Measurements from ENCODE around the gene SPOCK1. TPM values are rescaled to one million over a fixed set of nuclear protein-coding genes. Genes with fewer than 3 reads are reported as not detected.

Gene SPOCK1
- total and polyA plus RNA-seq, 2 experiments from 2014 or later: 8.2 to 10.5 TPM

DNA sequence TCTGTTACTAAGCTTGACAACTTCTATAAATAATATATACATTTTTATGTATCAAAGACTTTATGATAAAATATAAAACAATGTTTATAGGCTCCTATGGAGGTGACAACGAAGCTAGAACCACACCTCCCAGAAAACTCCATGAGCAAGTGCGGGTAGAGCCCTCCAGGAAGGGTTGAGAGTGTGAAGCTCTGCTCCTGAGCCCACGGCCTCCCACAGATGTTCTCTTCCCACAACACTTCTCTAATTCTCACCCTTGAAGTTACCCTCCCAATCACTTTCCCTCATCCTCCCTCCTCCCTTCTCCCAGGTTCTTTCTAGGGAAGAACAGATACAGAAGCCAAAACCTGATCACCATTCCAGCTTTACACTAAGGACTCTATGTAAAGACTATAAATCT lies 427.6 kb downstream of the SPOCK1 start:
- Histone ChIP-seq H4K20me1 (replicated peaks; ENCODE audit: insufficient read depth) (no peaks in the 10 kb centered on the region), H3F3A (replicated peaks; ENCODE audit: low read depth) (no peaks in the 10 kb centered on the region), H3K36me3 (ENCODE audit: insufficient read depth) (no peaks in the 10 kb centered on the region), H3K4me1 (ENCODE audit: insufficient read depth) (peaks cover 16% of the 10 kb centered on the region), H3K27me3 (ENCODE audit: insufficient read depth) (no peaks in the 10 kb centered on the region), H2AFZ (no peak overlapping the region), H3K4me2 (no peak overlapping the region), H3K9me2 (ENCODE audit: insufficient read depth) (no peaks in the 10 kb centered on the region), H3K79me2 (replicated peaks; ENCODE audit: insufficient read depth) (no peaks in the 10 kb centered on the region), H3K27ac (ENCODE audit: low read depth) (no peak overlapping the region), H3K4me3 (no peak overlapping the region)
- TF ChIP-seq, protein P1, sequence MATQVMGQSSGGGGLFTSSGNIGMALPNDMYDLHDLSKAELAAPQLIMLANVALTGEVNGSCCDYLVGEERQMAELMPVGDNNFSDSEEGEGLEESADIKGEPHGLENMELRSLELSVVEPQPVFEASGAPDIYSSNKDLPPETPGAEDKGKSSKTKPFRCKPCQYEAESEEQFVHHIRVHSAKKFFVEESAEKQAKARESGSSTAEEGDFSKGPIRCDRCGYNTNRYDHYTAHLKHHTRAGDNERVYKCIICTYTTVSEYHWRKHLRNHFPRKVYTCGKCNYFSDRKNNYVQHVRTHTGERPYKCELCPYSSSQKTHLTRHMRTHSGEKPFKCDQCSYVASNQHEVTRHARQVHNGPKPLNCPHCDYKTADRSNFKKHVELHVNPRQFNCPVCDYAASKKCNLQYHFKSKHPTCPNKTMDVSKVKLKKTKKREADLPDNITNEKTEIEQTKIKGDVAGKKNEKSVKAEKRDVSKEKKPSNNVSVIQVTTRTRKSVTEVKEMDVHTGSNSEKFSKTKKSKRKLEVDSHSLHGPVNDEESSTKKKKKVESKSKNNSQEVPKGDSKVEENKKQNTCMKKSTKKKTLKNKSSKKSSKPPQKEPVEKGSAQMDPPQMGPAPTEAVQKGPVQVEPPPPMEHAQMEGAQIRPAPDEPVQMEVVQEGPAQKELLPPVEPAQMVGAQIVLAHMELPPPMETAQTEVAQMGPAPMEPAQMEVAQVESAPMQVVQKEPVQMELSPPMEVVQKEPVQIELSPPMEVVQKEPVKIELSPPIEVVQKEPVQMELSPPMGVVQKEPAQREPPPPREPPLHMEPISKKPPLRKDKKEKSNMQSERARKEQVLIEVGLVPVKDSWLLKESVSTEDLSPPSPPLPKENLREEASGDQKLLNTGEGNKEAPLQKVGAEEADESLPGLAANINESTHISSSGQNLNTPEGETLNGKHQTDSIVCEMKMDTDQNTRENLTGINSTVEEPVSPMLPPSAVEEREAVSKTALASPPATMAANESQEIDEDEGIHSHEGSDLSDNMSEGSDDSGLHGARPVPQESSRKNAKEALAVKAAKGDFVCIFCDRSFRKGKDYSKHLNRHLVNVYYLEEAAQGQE (IDR thresholded peaks at IDR 0.05; ENCODE audit: unreplicated experiment): no peak
- TF ChIP-seq, protein P2, sequence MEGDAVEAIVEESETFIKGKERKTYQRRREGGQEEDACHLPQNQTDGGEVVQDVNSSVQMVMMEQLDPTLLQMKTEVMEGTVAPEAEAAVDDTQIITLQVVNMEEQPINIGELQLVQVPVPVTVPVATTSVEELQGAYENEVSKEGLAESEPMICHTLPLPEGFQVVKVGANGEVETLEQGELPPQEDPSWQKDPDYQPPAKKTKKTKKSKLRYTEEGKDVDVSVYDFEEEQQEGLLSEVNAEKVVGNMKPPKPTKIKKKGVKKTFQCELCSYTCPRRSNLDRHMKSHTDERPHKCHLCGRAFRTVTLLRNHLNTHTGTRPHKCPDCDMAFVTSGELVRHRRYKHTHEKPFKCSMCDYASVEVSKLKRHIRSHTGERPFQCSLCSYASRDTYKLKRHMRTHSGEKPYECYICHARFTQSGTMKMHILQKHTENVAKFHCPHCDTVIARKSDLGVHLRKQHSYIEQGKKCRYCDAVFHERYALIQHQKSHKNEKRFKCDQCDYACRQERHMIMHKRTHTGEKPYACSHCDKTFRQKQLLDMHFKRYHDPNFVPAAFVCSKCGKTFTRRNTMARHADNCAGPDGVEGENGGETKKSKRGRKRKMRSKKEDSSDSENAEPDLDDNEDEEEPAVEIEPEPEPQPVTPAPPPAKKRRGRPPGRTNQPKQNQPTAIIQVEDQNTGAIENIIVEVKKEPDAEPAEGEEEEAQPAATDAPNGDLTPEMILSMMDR (conservative IDR thresholded peaks at IDR 0.05; ENCODE audit: low read depth in 2 of 2): no peak
- TF ChIP-seq, protein P3, sequence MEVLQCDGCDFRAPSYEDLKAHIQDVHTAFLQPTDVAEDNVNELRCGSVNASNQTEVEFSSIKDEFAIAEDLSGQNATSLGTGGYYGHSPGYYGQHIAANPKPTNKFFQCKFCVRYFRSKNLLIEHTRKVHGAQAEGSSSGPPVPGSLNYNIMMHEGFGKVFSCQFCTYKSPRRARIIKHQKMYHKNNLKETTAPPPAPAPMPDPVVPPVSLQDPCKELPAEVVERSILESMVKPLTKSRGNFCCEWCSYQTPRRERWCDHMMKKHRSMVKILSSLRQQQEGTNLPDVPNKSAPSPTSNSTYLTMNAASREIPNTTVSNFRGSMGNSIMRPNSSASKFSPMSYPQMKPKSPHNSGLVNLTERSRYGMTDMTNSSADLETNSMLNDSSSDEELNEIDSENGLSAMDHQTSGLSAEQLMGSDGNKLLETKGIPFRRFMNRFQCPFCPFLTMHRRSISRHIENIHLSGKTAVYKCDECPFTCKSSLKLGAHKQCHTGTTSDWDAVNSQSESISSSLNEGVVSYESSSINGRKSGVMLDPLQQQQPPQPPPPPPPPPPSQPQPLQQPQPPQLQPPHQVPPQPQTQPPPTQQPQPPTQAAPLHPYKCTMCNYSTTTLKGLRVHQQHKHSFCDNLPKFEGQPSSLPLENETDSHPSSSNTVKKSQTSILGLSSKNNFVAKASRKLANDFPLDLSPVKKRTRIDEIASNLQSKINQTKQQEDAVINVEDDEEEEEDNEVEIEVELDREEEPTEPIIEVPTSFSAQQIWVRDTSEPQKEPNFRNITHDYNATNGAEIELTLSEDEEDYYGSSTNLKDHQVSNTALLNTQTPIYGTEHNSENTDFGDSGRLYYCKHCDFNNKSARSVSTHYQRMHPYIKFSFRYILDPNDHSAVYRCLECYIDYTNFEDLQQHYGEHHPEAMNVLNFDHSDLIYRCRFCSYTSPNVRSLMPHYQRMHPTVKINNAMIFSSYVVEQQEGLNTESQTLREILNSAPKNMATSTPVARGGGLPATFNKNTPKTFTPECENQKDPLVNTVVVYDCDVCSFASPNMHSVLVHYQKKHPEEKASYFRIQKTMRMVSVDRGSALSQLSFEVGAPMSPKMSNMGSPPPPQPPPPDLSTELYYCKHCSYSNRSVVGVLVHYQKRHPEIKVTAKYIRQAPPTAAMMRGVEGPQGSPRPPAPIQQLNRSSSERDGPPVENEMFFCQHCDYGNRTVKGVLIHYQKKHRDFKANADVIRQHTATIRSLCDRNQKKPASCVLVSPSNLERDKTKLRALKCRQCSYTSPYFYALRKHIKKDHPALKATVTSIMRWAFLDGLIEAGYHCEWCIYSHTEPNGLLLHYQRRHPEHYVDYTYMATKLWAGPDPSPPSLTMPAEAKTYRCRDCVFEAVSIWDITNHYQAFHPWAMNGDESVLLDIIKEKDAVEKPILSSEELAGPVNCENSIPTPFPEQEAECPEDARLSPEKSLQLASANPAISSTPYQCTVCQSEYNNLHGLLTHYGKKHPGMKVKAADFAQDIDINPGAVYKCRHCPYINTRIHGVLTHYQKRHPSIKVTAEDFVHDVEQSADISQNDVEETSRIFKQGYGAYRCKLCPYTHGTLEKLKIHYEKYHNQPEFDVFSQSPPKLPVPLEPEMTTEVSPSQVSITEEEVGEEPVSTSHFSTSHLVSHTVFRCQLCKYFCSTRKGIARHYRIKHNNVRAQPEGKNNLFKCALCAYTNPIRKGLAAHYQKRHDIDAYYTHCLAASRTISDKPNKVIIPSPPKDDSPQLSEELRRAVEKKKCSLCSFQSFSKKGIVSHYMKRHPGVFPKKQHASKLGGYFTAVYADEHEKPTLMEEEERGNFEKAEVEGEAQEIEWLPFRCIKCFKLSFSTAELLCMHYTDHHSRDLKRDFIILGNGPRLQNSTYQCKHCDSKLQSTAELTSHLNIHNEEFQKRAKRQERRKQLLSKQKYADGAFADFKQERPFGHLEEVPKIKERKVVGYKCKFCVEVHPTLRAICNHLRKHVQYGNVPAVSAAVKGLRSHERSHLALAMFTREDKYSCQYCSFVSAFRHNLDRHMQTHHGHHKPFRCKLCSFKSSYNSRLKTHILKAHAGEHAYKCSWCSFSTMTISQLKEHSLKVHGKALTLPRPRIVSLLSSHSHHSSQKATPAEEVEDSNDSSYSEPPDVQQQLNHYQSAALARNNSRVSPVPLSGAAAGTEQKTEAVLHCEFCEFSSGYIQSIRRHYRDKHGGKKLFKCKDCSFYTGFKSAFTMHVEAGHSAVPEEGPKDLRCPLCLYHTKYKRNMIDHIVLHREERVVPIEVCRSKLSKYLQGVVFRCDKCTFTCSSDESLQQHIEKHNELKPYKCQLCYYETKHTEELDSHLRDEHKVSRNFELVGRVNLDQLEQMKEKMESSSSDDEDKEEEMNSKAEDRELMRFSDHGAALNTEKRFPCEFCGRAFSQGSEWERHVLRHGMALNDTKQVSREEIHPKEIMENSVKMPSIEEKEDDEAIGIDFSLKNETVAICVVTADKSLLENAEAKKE (CRISPR knock-in tag; IDR thresholded peaks at IDR 0.05): no peak
- TF ChIP-seq EZH2phosphoT487 (IDR thresholded peaks at IDR 0.05; ENCODE audit: unreplicated experiment) (no peak), ZNF114 (CRISPR knock-in tag; IDR thresholded peaks at IDR 0.05) (no peak), JUNB (IDR thresholded peaks at IDR 0.05; ENCODE audit: unreplicated experiment) (no peak), ZNF331 (CRISPR knock-in tag; IDR thresholded peaks at IDR 0.05; ENCODE audit: low read depth) (no peak), EZH2 (IDR thresholded peaks at IDR 0.05; ENCODE audit: low read depth, unreplicated experiment) (no peak), POLR2AphosphoS5 (IDR thresholded peaks at IDR 0.05; ENCODE audit: low read depth) (no peak), STAT1 (IDR thresholded peaks at IDR 0.05; ENCODE audit: unreplicated experiment) (no peak), CREB1 (CRISPR knock-in tag; IDR thresholded peaks at IDR 0.05; ENCODE audit: low read depth) (no peak), NANOG (IDR thresholded peaks at IDR 0.05; ENCODE audit: borderline replicate concordance) (no peak)
- TF ChIP-seq, protein P4, sequence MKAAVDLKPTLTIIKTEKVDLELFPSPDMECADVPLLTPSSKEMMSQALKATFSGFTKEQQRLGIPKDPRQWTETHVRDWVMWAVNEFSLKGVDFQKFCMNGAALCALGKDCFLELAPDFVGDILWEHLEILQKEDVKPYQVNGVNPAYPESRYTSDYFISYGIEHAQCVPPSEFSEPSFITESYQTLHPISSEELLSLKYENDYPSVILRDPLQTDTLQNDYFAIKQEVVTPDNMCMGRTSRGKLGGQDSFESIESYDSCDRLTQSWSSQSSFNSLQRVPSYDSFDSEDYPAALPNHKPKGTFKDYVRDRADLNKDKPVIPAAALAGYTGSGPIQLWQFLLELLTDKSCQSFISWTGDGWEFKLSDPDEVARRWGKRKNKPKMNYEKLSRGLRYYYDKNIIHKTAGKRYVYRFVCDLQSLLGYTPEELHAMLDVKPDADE (IDR thresholded peaks at IDR 0.05): no peak
- Mint-ChIP-seq H3K4me1 (peaks cover 19% of the 10 kb centered on the region), H3K27me3 (ENCODE audit: insufficient read depth, low read depth, poor library complexity) (peaks cover 8% of the 10 kb centered on the region), H3K4me3 (no peak overlapping the region), H3K27ac (no peak overlapping the region), H3K36me3 (ENCODE audit: low read depth) (no peaks in the 10 kb centered on the region), H3K9me3 (no peaks in the 10 kb centered on the region)
- ATAC-seq (no peak), DNase-seq (ENCODE audit: low spot score) (no peak)

All from GM23338 (cell line).